Endodermal cell (in vitro differentiated cells): Measurements from ENCODE around the gene LRCH1. TPM values are rescaled to one million over a fixed set of nuclear protein-coding genes. Genes with fewer than 3 reads are reported as not detected.

Experiments used
- DNase-seq: peaks from one replicate; pipeline ENCODE4 v3.0.0-alpha.2; 2017
- H3K27ac ChIP-seq: 2 replicates; pipeline ENCODE4 v1.5.1; 2013; ENCODE audit warnings: mild to moderate bottlenecking, low read depth, low read length, moderate library complexity
- H3K27me3 ChIP-seq: 2 replicates; pipeline ENCODE4 v1.6.1; 2013; ENCODE audit warnings: mild to moderate bottlenecking, low read length, moderate library complexity; ENCODE audit not compliant: insufficient read depth, control insufficient read depth, poor library complexity, severe bottlenecking
- H3K36me3 ChIP-seq: 2 replicates; pipeline ENCODE4 v1.7.0; 2013; ENCODE audit warnings: mild to moderate bottlenecking, low read length, moderate library complexity; ENCODE audit not compliant: control insufficient read depth, insufficient read depth
- H3K4me1 ChIP-seq: one replicate; pipeline ENCODE4 v1.7.0; 2013; ENCODE audit warnings: low read length; ENCODE audit not compliant: control insufficient read depth, insufficient read depth
- H3K4me3 ChIP-seq: 2 replicates; pipeline ENCODE4 v1.5.1; 2013; ENCODE audit warnings: mild to moderate bottlenecking, low read length, moderate library complexity
- H3K9ac ChIP-seq: 2 replicates; pipeline ENCODE4 v1.6.1; 2013; ENCODE audit warnings: mild to moderate bottlenecking, low read length, moderate library complexity; ENCODE audit not compliant: poor library complexity, severe bottlenecking; ENCODE audit errors: extremely low read depth
- H3K9me3 ChIP-seq: 2 replicates; pipeline ENCODE4 v1.6.1; 2013; ENCODE audit warnings: mild to moderate bottlenecking, low read length, moderate library complexity; ENCODE audit not compliant: control insufficient read depth
- H3K27ac Mint-ChIP-seq: 2 replicates; pipeline ENCODE4 v1.8.0; 2020; ENCODE audit warnings: mixed read lengths
- H3K27me3 Mint-ChIP-seq: 2 replicates; pipeline ENCODE4 v1.8.0; 2021; ENCODE audit warnings: mild to moderate bottlenecking, mixed read lengths; ENCODE audit not compliant: insufficient read depth
- H3K36me3 Mint-ChIP-seq: 2 replicates; pipeline ENCODE4 v1.8.0; 2020; ENCODE audit warnings: low read depth, mixed read lengths
- H3K4me1 Mint-ChIP-seq: 2 replicates; pipeline ENCODE4 v1.8.0; 2020; ENCODE audit warnings: mixed read lengths
- H3K4me3 Mint-ChIP-seq: 2 replicates; pipeline ENCODE4 v1.8.0; 2020; ENCODE audit warnings: mild to moderate bottlenecking, moderate library complexity, mixed read lengths
- H3K9me3 Mint-ChIP-seq: 2 replicates; pipeline ENCODE4 v1.8.0; 2020; ENCODE audit warnings: mild to moderate bottlenecking, mixed read lengths
- CTCF ChIP-seq: fragments of 200-600 bp; sonication (generic); conservative IDR thresholded peaks from 2 replicates; pipeline ENCODE4 v1.5.0; 2021; ENCODE audit warnings: antibody characterized with exemption, mild to moderate bottlenecking
- WGBS, 2 experiments: methylation state at CpG; one replicate each; pipeline versions ENCODE4 v1.1.5 to v1.1.7; 2013; ENCODE audit warnings: missing lambda C conversion rate in 2 of 2, mixed read lengths in 1 of 2; ENCODE audit not compliant: insufficient coverage in 1 of 2, insufficient read length in 1 of 2; 5-methylcytosine and 5-hydroxymethylcytosine counted together
- total RNA-seq, 2 donors: library from RNA; stranded (reverse); fragmentation: NEBNext Ultra II Directional in 1 of 2; extraction: Animal tissue kit (Norgen Biotek cat#: 25700) in 1 of 2; gene quantifications; 2 replicates in 1 of 2; 3 replicates in 1 of 2; pipeline ENCODE4 v1.2.1, GENCODE V29; 2021

The LRCH1 gene
- total RNA-seq, 2 donors from 2014 or later: 8.1 to 11.8 TPM

GRCh38 chr13:46539231-46539630 lies 13.7 kb upstream of the LRCH1 start:
- no peaks in the 10 kb centered on the region for H3K4me1 Mint-ChIP-seq
- H3K4me3 ChIP-seq: no peak overlapping the region
- no peaks in the 10 kb centered on the region for H3K9me3 ChIP-seq
- H3K36me3 Mint-ChIP-seq: no peaks in the 10 kb centered on the region
- H3K4me3 Mint-ChIP-seq: no peak overlapping the region
- no peaks in the 10 kb centered on the region for H3K27me3 ChIP-seq
- no peaks in the 10 kb centered on the region for H3K4me1 ChIP-seq
- no peaks in the 10 kb centered on the region for H3K36me3 ChIP-seq
- no peak for TF ChIP-seq CTCF
- 92 to 95% methylated on average over 3 of the region's 3 CpGs for WGBS, 2 experiments
- peaks cover 2% of the 10 kb centered on the region for H3K27me3 Mint-ChIP-seq
- no peak overlapping the region for H3K27ac ChIP-seq
- H3K9me3 Mint-ChIP-seq: no peaks in the 10 kb centered on the region
- H3K9ac ChIP-seq: no peak overlapping the region
- no peak overlapping the region for H3K27ac Mint-ChIP-seq
- DNase-seq: no peak

- H3K27me3 ChIP-seq: peaks cover 5% of the 10 kb centered on the region
- H3K27me3 Mint-ChIP-seq: peaks cover 15% of the 10 kb centered on the region
- no peak overlapping the region for H3K27ac ChIP-seq
- no peak overlapping the region for H3K4me3 Mint-ChIP-seq
- no peak overlapping the region for H3K27ac Mint-ChIP-seq
- no peak for TF ChIP-seq CTCF
- no peaks in the 10 kb centered on the region for H3K36me3 ChIP-seq
- no peak for DNase-seq
- H3K4me3 ChIP-seq: no peak overlapping the region
- H3K9ac ChIP-seq: no peak overlapping the region
- no peaks in the 10 kb centered on the region for H3K9me3 Mint-ChIP-seq
- 90 to 100% methylated on average over 1 to 4 of the region's 4 CpGs for WGBS, 2 experiments
- no peaks in the 10 kb centered on the region for H3K9me3 ChIP-seq
- no peaks in the 10 kb centered on the region for H3K36me3 Mint-ChIP-seq
- H3K4me1 Mint-ChIP-seq: no peaks in the 10 kb centered on the region
- no peaks in the 10 kb centered on the region for H3K4me1 ChIP-seq
These were observed 11.8 kb upstream of the LRCH1 start for GRCh38 chr13:46541210-46541609.

GRCh38 chr13:46542833-46543232 lies 10.1 kb upstream of the LRCH1 start:
- H3K9me3 Mint-ChIP-seq: no peaks in the 10 kb centered on the region
- Histone ChIP-seq H3K27me3 (peaks cover 11% of the 10 kb centered on the region), H3K36me3 (no peaks in the 10 kb centered on the region), H3K9ac (no peak overlapping the region), H3K9me3 (no peaks in the 10 kb centered on the region), H3K4me3 (no peak overlapping the region), H3K4me1 (no peaks in the 10 kb centered on the region), H3K27ac (no peak overlapping the region)
- no peak overlapping the region for H3K4me3 Mint-ChIP-seq
- TF ChIP-seq CTCF: no peak
- H3K4me1 Mint-ChIP-seq: no peaks in the 10 kb centered on the region
- no peaks in the 10 kb centered on the region for H3K36me3 Mint-ChIP-seq
- DNase-seq: no peak
- no peak overlapping the region for H3K27ac Mint-ChIP-seq
- 88% methylated on average over 2 of the region's 4 CpGs; no CpG with 5 or more reads in 1 of the 2 experiments for whole genome bisulfite sequencing, 2 experiments
- H3K27me3 Mint-ChIP-seq: peaks cover 18% of the 10 kb centered on the region
